AG09319 (cell line): Measurements from ENCODE around the gene LRP2BP.

Experiments used
- DNase-seq: peaks from one replicate; pipeline ENCODE4 v3.0.0-alpha.2; 2010; ENCODE audit warnings: low read depth; ENCODE audit errors: extremely low read depth
- TF ChIP-seq, protein P1 (sequence below): IDR thresholded peaks from 2 replicates; pipeline ENCODE4 v1.5.1; 2011; ENCODE audit warnings: low read depth, mild to moderate bottlenecking, inconsistent platforms, low read length, moderate library complexity

LRP2BP gene

DNA sequence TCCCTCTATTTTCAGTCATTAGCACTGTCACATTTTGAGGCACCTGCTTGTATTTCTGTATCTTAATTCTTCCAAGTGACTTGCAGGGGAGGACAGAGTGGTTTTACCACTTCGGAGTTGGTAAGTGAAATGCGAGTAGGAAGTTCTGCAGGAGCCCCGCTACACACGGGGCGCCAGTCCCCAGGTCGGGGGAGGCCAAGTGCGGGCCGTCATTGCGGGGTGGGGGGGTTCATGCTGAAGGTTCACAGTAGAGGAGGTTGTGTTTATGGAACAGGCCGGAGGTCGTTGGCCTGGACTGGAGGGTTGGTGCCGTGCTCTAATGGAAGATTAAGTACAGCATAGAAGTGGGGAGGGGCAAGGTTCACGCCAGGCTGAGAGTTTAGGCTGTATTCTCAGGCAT, 44.0 kb downstream of the LRP2BP start:
- DNase-seq: no peak
- TF ChIP-seq, protein P1, sequence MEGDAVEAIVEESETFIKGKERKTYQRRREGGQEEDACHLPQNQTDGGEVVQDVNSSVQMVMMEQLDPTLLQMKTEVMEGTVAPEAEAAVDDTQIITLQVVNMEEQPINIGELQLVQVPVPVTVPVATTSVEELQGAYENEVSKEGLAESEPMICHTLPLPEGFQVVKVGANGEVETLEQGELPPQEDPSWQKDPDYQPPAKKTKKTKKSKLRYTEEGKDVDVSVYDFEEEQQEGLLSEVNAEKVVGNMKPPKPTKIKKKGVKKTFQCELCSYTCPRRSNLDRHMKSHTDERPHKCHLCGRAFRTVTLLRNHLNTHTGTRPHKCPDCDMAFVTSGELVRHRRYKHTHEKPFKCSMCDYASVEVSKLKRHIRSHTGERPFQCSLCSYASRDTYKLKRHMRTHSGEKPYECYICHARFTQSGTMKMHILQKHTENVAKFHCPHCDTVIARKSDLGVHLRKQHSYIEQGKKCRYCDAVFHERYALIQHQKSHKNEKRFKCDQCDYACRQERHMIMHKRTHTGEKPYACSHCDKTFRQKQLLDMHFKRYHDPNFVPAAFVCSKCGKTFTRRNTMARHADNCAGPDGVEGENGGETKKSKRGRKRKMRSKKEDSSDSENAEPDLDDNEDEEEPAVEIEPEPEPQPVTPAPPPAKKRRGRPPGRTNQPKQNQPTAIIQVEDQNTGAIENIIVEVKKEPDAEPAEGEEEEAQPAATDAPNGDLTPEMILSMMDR: no peak

DNA sequence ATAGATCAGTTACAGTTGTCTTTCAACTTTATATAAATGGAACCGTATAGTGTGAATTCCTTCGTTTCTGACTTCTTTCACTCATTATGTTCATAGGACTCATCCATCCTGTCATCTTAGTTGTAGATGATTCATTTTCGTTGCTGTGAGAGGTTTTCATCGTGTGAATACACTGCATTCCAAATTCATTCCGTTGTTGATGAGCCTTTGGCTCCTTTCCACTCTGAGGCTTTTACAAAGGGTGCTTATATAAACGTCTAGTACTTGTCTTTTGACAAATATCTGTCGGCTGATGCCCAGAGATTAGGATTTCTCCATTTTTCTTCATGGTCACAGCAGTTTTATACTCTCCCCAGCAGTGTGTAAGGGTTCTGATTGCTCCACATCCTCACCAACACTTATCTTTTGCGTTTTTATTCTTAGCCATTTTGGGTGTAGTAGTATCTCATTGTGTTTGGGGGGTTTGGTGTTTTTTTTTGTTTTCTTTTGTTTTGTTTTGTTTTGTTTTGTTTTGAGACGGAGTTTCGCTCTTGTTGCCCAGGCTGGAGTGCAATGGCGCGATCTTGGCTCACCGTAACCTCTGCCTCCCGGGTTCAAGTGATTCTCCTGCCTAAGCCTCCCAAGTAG, 48.6 kb downstream of the LRP2BP start:
- TF ChIP-seq, protein P1: no peak
- no peak for DNase-seq

DNA sequence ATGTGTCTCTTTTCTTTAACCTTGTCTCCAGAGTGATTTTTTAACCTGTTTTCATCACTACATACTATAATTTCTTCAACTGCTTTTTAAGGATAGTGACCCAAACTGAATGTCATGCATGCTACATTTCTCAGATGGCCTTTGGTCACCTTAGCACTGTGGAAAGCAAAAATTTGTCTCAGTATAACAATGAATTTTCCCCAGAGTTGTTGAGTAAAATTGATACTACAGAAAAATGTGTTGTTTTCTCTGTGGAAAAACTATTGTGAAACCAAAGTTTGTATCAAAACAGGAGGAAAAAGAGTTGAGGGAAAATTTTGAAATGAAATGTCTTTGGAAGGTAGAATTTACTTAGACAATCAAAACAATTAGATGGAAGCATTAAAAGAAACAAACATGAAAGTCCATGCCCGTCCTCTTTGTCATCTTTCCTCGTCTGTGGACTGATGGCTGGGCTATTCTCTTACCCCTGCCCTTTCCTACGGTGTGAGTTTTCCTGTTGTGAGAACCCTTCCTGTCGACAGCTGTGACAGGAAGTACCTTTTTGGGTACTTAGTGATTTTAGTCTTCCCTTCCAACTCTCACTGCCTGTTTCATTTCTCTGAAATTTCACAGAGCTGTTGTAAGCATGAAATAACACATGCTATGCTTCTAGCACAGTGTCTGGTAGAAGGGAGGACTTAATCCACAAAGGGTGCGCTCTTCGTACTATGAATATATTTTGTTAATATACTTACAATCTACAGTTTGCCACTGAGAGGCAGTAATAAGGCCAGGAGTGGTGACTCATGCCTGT, 50.8 kb downstream of the LRP2BP start:
- TF ChIP-seq, protein P1: no peak
- no peak for DNase-seq

DNA sequence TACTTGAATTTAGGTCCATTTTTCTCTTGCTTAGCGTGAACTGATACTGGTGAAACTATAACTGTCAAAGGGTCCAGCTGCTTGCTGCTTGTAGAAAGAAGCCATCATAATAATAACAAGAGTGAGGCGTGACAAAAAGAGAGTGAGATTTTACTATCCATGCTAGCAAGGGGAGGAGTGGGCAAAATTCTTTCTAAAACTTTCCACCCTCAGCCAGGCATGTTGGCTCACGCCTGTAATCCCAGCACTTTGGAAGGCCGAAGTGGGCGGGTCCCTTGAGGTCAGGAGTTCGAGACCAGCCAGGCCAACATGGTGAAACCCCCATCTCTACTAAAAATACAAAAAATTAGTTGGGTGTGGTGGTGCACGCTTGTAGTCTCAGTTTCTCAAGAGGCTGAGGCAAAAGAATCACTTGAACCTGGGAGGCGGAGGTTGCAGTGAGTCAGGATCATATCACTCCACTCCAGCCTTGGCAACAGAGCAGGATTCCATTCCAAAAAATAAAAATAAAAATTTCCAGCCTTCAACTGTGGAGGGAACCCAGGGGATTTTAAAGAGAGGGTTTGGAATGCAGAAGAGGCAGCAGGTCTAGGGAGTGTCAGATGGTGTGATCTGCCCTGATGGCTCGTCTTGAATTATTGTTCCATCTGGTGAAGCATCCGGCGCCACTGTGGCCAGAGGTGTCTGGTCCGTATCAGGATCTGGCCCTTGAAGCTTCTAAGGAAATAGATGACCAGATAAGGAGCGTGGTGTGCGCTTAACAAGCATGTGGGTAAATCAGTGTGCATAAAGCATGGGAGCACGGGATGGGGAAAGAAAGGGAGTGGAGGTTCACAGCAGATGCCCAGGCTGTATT, 51.8 kb downstream of the LRP2BP start:
- no peak for DNase-seq

DNA sequence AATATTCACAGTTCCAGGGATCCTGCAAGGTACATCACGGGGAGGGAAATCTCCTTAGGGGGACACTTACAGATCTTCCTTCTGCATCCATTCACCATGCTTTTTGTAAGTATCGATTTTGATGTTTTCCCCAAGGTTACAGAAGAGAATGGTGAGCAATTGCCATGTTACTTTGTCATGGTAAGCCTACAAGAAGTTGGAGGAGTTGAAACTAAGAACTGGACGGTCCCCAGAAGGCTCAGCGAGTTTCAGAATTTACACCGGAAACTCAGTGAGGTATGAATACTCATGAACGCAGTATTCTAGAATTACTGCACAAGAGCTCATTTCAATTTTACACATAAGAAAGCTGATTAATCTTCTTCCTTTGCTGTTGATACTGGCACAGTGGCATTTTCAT, 53.9 kb downstream of the LRP2BP start:
- no peak for DNase-seq
- TF ChIP-seq, protein P1: no peak

More for the DNA sequence above, 51.8 kb downstream of the LRP2BP start:
- TF ChIP-seq, protein P1: no peak

DNA sequence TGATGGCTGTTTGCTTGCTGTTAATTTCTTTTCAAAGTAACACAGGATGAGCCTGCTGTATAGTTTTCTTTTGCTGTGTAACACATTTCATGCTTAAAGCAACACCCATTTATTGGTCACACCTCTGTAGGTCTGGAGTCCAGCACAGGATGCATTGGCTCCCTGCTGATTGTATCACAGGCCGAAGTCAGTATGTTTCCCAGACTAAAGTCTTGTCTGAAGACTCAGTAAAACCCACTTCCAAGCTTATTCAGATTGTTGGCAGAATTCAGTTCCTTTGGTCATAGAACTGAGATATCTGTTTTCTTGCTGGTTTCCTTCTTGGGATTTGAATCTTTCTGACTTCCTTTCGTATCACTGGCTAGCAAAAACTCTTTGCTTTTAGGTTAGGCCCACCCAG, 54.3 kb downstream of the LRP2BP start:
- TF ChIP-seq, protein P1: no peak
- DNase-seq: no peak
